Measurements from ENCODE around the gene DOK7.
"Not testable (repeated sequence)": the region's sequence is repeated elsewhere in the genome, so short reads cannot be mapped to it uniquely, and the experiment has no call there.

Gene DOK7

DNA sequence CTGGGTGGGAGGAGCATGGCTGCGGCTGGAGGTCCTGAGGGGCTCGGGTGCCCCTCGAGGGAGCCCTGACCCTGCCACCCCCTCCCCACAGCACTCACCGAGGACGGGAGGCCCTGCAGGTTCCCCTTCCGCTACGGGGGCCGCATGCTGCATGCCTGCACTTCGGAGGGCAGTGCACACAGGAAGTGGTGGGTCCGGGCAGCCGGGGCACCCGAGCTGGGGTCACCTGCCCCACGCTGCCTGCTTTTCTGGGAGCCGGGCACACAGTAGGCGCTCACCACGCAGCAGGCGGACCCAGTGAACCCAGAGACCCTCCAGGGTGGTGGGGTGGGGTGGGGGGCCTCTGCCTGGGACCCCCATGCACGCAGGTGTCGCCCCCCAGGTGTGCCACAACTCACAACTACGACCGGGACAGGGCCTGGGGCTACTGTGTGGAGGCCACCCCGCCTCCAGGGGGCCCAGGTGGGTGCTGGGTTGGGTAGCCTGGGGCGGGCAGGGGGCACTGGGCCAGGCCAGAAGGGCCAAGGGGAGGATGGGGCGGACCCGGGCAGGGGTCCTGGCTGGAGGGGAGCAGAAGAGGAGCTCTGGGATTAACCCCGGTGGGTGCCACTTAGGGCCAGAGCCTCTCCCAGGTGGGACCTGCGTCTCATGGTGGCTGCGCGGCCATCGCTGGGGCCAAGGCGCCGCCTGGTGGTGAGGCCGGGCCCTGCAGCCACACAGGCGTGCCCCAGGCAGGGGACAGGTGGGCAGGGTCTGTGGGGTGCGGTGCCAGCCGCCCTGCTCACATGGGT, 20.0 kb upstream of the DOK7 start:
- DNase-seq (ENCODE audit: low spot score): peak; percentile 95

- no peak for DNase-seq (ENCODE audit: low spot score)
Observed at GRCh38 chr4:3443750-3444309, 19.3 kb upstream of the DOK7 start.

GRCh38 chr4:3444351-3445110, 18.6 kb upstream of the DOK7 start:
- DNase-seq (ENCODE audit: low spot score): no peak

- DNase-seq (ENCODE audit: low spot score): no peak
Observed at GRCh38 chr4:3445111-3445820, 17.8 kb upstream of the DOK7 start.

DNA sequence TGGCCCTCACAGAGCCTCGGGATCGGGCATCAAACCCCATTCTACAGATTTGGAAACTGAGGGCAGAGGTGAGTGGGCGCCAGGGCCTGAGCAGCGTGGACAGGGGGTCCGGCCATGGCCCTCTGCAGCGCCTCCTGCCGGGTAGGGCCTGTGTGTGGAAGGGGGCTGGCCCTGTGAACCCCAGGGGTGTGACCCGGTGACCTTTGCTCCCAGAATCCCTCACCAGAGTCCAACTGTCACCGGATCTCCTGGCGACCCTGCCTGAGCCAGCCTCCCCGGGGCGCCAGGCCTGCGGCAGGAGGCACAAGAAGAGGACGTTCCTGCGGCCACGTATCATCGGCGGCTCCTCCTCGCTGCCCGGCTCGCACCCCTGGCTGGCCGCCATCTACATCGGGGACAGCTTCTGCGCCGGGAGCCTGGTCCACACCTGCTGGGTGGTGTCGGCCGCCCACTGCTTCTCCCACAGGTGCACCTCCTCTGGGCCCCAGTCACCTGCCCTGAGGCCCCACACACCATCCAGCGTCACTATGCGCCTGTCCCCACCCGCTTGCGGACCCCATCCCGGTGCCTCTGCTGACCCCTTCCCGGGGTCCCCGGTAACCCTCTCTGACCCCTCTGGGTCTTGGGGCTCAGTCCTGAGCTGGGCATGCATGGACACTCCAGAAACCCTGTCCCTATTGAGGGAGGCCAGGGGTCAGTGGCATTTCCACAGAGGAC, 17.1 kb upstream of the DOK7 start:
- no peak for DNase-seq (ENCODE audit: low spot score)

DNA sequence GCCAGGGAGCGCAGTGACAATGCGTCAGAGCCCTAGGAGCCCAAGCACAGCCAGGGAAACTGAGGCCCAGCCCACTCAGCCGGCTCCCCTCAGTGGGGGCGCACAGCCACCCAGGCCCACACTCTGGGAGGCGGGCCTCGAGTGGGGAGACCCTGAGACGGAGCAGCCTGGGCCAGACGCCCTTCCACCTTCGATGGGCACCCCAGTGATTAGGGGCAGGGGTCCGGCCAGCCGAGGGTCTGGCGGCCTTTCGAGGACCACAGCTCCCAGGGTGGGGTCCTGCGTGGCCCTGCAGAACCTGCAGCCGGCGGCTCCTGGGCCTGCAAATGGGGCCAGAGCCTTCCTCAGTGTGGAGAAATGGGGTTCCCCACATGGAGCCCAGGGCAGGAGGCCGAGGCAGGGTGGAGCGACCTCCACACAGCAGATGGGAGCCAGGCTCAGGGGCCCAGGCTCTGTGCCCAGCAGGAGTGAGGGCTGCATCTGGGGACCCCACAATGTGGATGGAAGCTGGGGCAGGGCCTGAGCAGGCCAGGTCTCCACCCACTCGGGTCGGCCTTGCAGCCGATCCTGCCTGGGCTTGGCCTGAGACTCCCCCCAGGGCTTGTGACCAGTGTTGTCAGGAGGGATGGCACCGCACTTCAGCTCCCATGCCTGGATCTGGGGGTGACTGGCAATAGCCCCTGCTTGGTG, 16.3 kb upstream of the DOK7 start:
- DNase-seq (ENCODE audit: low spot score): no peak

DNA sequence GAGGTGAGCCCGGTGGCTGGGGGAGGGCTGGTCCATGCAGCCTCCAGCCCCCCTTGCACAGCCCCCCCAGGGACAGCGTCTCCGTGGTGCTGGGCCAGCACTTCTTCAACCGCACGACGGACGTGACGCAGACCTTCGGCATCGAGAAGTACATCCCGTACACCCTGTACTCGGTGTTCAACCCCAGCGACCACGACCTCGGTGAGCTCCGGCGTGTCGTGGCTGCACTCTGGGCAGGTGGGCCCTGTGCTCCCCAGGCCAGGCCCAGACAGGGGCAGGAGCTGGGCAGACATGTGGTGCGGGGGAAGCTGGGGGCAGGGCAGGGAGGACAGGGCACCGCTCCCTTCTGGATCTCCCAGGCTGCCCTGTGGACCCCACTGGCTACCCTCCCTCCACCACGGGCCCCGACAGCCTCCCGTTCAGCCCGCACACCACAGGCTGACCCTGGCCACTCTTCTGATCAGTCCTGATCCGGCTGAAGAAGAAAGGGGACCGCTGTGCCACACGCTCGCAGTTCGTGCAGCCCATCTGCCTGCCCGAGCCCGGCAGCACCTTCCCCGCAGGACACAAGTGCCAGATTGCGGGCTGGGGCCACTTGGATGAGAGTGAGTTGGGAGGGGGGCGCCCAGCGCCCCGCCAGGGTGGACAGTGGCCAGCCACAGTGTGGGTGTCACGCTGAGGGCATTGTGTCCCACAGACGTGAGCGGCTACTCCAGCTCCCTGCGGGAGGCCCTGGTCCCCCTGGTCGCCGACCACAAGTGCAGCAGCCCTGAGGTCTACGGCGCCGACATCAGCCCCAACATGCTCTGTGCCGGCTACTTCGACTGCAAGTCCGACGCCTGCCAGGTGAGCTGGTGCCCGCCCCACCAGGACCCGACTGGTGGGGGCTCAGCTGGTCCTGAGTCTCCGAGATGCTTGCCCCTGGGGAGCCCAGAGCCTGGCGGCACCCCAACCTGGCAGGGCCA, 15.4 kb upstream of the DOK7 start:
- DNase-seq (ENCODE audit: low spot score): no peak

- DNase-seq (ENCODE audit: low spot score): no peak
Observed at GRCh38 chr4:3449047-3449573, 14.0 kb upstream of the DOK7 start.

- no peak for DNase-seq (ENCODE audit: low spot score)
Observed at GRCh38 chr4:3449574-3450534, 13.3 kb upstream of the DOK7 start.

GRCh38 chr4:3450643-3451042, 12.5 kb upstream of the DOK7 start:
- no peak for DNase-seq (ENCODE audit: low spot score)

- no peak for DNase-seq (ENCODE audit: low spot score)
Observed at GRCh38 chr4:3451956-3452355, 11.2 kb upstream of the DOK7 start.

DNA sequence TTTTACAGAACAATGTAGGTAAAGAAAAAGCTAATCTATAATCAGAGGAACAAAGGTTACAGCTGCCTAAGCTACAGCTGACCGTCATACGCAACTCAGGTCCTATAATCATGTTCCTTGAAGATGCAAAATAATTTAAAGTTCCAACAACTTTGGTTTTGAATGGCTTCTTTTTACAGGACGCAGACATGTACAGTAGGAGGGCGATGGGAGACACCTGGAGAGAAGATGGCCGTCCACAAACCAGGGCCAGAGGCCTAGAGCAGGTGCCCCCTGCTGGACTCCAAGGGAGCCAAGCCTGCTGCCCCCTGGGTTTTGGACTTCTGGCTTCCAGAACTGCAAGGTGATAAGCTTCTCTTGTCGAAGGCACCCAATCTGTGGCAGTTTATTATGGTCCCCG, 10.7 kb upstream of the DOK7 start:
- no peak for DNase-seq (ENCODE audit: low spot score)

- DNase-seq (ENCODE audit: low spot score): not testable (repeated sequence)
Observed at GRCh38 chr4:3455596-3455995, 7.5 kb upstream of the DOK7 start.

- no peak for DNase-seq (ENCODE audit: low spot score)
Observed at GRCh38 chr4:3458371-3458770, 4.7 kb upstream of the DOK7 start.

- DNase-seq (ENCODE audit: low spot score): not testable (repeated sequence)
Observed at GRCh38 chr4:3459156-3459555, 4.0 kb upstream of the DOK7 start.

GRCh38 chr4:3460926-3461325, 2.2 kb upstream of the DOK7 start:
- DNase-seq (ENCODE audit: low spot score): no peak

DNA sequence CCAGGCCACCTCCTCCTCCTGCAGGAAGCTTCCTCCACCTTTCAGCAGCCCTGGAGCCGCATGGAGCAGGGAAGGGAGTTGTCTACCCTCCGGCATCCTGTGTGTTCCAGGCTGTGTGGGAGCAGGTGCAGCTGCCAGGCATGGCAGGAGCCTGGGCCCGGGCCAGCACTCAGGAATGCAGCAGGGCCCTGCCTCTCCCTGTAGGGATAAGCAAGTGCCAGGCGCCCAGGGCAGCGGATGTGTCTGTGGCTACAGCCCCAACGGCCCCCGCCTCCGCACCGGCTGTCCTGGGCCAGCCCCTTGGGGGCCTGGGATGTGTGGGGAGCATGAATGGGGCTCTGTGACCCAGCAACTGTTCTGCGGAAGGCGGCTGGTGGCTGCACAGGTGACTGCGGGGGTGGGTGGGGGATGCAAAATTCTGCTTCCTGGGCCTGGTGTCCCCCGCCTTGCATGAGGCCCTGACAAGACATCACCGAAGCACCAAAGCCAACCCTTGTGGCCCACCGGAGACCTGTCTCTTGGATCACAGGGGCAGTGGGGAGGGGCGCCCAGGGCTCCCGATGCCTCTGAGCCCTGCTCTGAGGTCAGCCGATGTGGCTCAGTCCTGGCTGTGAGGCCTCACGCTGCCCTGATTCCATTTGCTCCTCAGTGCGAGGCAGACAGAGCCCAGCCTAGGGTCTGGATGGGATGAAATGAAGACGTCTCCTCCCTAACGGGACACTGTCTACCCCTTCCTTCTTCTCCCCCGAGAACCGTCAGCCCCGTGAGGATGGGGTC, 1.4 kb upstream of the DOK7 start:
- DNase-seq (ENCODE audit: low spot score): no peak

DNA sequence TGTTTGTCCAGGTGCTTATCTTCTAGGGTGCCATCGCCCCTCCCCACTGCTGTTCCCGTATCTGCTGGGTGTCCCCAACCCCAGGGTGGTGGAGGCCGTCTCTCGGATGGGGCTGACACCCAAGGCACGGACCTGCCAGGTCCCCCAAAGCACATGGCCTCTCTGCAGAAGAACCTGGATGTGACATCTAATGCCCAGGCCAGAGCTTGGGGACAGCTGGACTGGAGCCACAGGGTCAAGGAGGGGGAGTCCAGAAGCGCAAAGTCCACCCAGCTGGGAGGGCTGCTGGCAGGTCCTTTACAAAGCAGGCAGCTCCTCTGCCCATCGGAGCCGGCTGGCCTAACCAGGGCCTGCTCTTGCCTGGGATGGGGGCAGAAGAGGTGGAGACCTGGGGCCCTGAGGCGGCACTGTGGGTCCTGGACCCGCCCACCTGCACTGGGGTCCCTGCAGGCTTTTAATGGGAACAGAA, 751 bp upstream of the DOK7 start:
- no peak for DNase-seq (ENCODE audit: low spot score)

All from D341Med (cell line).